SK-N-SH (cell line): Measurements from ENCODE around the gene TUBB3. TPM values are rescaled to one million over a fixed set of nuclear protein-coding genes. Genes with fewer than 3 reads are reported as not detected.

Source experiments
- CTCF ChIA-PET: fragments of 300-600, 350-600 bp; formaldehyde crosslinking; extraction: SDS; loops from one replicate; lab custom pipeline; 2021; lab: Yijun Ruan, JAX
- POLR2A ChIA-PET: fragments of 350-600 bp; sonication (Branson Sonifier 250); formaldehyde crosslinking; extraction: SDS; loops from one replicate; lab custom pipeline; 2020; ENCODE audit warnings: antibody characterized with exemption, inconsistent platforms; lab: Yijun Ruan, JAX
- DNase-seq: peaks from one replicate; pipeline ENCODE4 v3.0.0; 2012
- H2AFZ ChIP-seq: fragments of 200-600 bp; sonication (generic); 2 replicates; pipeline ENCODE4 v1.8.1; 2016; ENCODE audit warnings: antibody characterized with exemption, mild to moderate bottlenecking, low read depth
- H3F3A ChIP-seq: fragments of 200-600 bp; sonication (generic); replicated peaks from 2 replicates; pipeline ENCODE3; 2016; ENCODE audit warnings: antibody characterized with exemption, mild to moderate bottlenecking; ENCODE audit not compliant: insufficient read depth
- H3K27ac ChIP-seq, 2 experiments: fragments of 200-500 bp in 1 of 2; fragments of 200-600 bp in 1 of 2; sonication (Bioruptor generic) in 1 of 2; sonication (generic), shearing (Covaris generic) in 1 of 2; 2 replicates each; pipeline versions ENCODE4 v1.5.1 to v1.6.1; 2014 to 2016; ENCODE audit warnings: low read depth in 2 of 2, inconsistent platforms in 1 of 2, low read length in 1 of 2, mild to moderate bottlenecking in 1 of 2, mixed read lengths in 1 of 2
- H3K27me3 ChIP-seq: fragments of 200-600 bp; sonication (generic), shearing (Covaris generic); 2 replicates; pipeline ENCODE4 v1.6.1; 2016; ENCODE audit warnings: mixed run types; ENCODE audit not compliant: insufficient read depth
- H3K36me3 ChIP-seq, 2 experiments: fragments of 200-500 bp in 1 of 2; fragments of 200-600 bp in 1 of 2; sonication (Bioruptor generic) in 1 of 2; sonication (generic) in 1 of 2; replicated peaks in 1 of 2; 2 replicates each; pipeline versions ENCODE3 to v1.5.1; 2014 to 2016; ENCODE audit warnings: low read length in 1 of 2, mild to moderate bottlenecking in 1 of 2; ENCODE audit not compliant: insufficient read depth in 2 of 2, control insufficient read depth in 1 of 2
- H3K4me1 ChIP-seq, 2 experiments: fragments of 200-500 bp in 1 of 2; fragments of 200-600 bp in 1 of 2; sonication (Bioruptor generic) in 1 of 2; sonication (generic), shearing (Covaris generic) in 1 of 2; 2 replicates each; pipeline versions ENCODE4 v1.5.1 to v1.6.1; 2014 to 2016; ENCODE audit warnings: low read depth in 1 of 2, low read length in 1 of 2, mixed run types in 1 of 2; ENCODE audit not compliant: insufficient read depth in 2 of 2, control insufficient read depth in 1 of 2
- H3K4me2 ChIP-seq: fragments of 200-600 bp; sonication (generic), shearing (Covaris generic); 2 replicates; pipeline ENCODE4 v1.6.1; 2017; ENCODE audit warnings: mixed run types
- H3K4me3 ChIP-seq, 2 experiments: fragments of 200-500 bp in 1 of 2; fragments of 200-600 bp in 1 of 2; sonication (Bioruptor generic) in 1 of 2; sonication (generic), shearing (Covaris generic) in 1 of 2; 2 replicates each; pipeline versions ENCODE4 v1.5.1 to v1.8.1; 2014 to 2016; ENCODE audit warnings: low read depth in 2 of 2, inconsistent platforms in 1 of 2, low read length in 1 of 2, mild to moderate bottlenecking in 1 of 2, mixed read lengths in 1 of 2, moderate library complexity in 1 of 2
- H3K79me2 ChIP-seq: fragments of 200-600 bp; sonication (generic); 2 replicates; pipeline ENCODE4 v1.8.1; 2017; ENCODE audit warnings: mild to moderate bottlenecking; ENCODE audit not compliant: insufficient read depth
- H3K9ac ChIP-seq: fragments of 200-600 bp; sonication (generic); 2 replicates; pipeline ENCODE4 v1.6.1; 2017; ENCODE audit warnings: mixed run types
- H3K9me2 ChIP-seq: fragments of 200-600 bp; sonication (generic); 2 replicates; pipeline ENCODE4 v1.6.1; 2017; ENCODE audit warnings: mixed run types
- H3K9me3 ChIP-seq: fragments of 200-600 bp; sonication (generic); 2 replicates; pipeline ENCODE4 v1.6.1; 2017; ENCODE audit warnings: mixed run types, mild to moderate bottlenecking, moderate library complexity
- H4K20me1 ChIP-seq: fragments of 200-600 bp; sonication (generic); 2 replicates; pipeline ENCODE4 v1.6.1; 2017; ENCODE audit warnings: mild to moderate bottlenecking, mixed run types; ENCODE audit not compliant: insufficient read depth
- CTCF ChIP-seq: fragments of 200-600 bp; sonication (generic); IDR thresholded peaks from 2 replicates; pipeline ENCODE4 v1.6.1; 2017; ENCODE audit warnings: antibody characterized with exemption, mild to moderate bottlenecking, moderate library complexity
- FOSL2 ChIP-seq: IDR thresholded peaks from 2 replicates; pipeline ENCODE4 v1.4.0; 2012; ENCODE audit warnings: low read depth, mild to moderate bottlenecking, moderate library complexity, borderline replicate concordance
- FOXM1 ChIP-seq: IDR thresholded peaks from 2 replicates; pipeline ENCODE4 v1.4.0; 2012; ENCODE audit warnings: low read depth, mild to moderate bottlenecking
- IRF3 ChIP-seq: fragments of 150-350 bp; IDR thresholded peaks from 2 replicates; pipeline ENCODE4 v1.6.1; 2016; ENCODE audit warnings: mild to moderate bottlenecking, low read depth, low read length
- MAX ChIP-seq: IDR thresholded peaks from 2 replicates; pipeline ENCODE4 v1.4.0; 2012; ENCODE audit warnings: low read depth
- MXI1 ChIP-seq: IDR thresholded peaks from 2 replicates; pipeline ENCODE4 v1.6.1; 2012; ENCODE audit warnings: mild to moderate bottlenecking, low read depth, low read length, improper control_type of control experiment
- NFIC ChIP-seq: IDR thresholded peaks from 2 replicates; pipeline ENCODE4 v1.4.0; 2012; ENCODE audit warnings: borderline replicate concordance
- RAD21 ChIP-seq: IDR thresholded peaks from 2 replicates; pipeline ENCODE4 v1.6.1; 2012; ENCODE audit warnings: mild to moderate bottlenecking, low read length
- RFX5 ChIP-seq: IDR thresholded peaks from 2 replicates; pipeline ENCODE4 v1.6.1; 2012; ENCODE audit warnings: mild to moderate bottlenecking, improper control_type of control experiment, low read length
- RXRA ChIP-seq: IDR thresholded peaks from 2 replicates; pipeline ENCODE4 v1.4.0; 2012; ENCODE audit warnings: low read depth, mild to moderate bottlenecking, borderline replicate concordance
- SIN3A ChIP-seq: IDR thresholded peaks from 2 replicates; pipeline ENCODE4 v1.6.1; 2012; ENCODE audit warnings: low read depth, mild to moderate bottlenecking, low read length, moderate library complexity, borderline replicate concordance
- TAF1 ChIP-seq: IDR thresholded peaks from 2 replicates; pipeline ENCODE4 v1.6.1; 2012; ENCODE audit warnings: low read depth, mild to moderate bottlenecking, low read length, moderate library complexity, borderline replicate concordance
- YY1 ChIP-seq: IDR thresholded peaks from 2 replicates; pipeline ENCODE4 v1.4.0; 2012; ENCODE audit warnings: low read depth, mild to moderate bottlenecking
- WGBS: methylation state at CpG from one replicate; pipeline ENCODE4 v1.1.6; 2017; ENCODE audit warnings: low lambda C conversion rate; 5-methylcytosine and 5-hydroxymethylcytosine counted together
- polyA plus RNA-seq, 3 experiments: library from polyadenylated mRNA; depleted of rRNA; stranded (reverse); fragments of >200 nt; gene quantifications; 2 replicates each; pipeline ENCODE4 v1.2.3, GENCODE V29; 2012
- TF ChIP-seq, protein P1 (sequence below): fragments of 150-350 bp; IDR thresholded peaks from 2 replicates; pipeline ENCODE4 v1.6.1; 2017; ENCODE audit warnings: antibody characterized with exemption, low read length, low read depth, borderline replicate concordance

Gene TUBB3
- polyA plus RNA-seq, 1 of the 3 experiments (the other 2 are of a cell fraction) = 428 TPM

GRCh38 chr16:89922477-89922883, 662 bp upstream of the TUBB3 start (continued):
- TF ChIP-seq MAX = peak; percentile 77
- no peak for TF ChIP-seq RXRA
- 0 out of 2 replicates have a peak, but pooled peaks have one; percentile 35 for TF ChIP-seq NFIC
- no peak for TF ChIP-seq RAD21
- TF ChIP-seq FOSL2 = peak; percentile 92
- TF ChIP-seq CTCF = no peak
- TF ChIP-seq FOXM1 = 0 out of 2 replicates have a peak, but pooled peaks have one; percentile 22
- TF ChIP-seq SIN3A = peak; percentile 58; the same call in 1 of the 2 replicates
- no peak for TF ChIP-seq RFX5
- no peak for TF ChIP-seq YY1
- TF ChIP-seq, protein P1, sequence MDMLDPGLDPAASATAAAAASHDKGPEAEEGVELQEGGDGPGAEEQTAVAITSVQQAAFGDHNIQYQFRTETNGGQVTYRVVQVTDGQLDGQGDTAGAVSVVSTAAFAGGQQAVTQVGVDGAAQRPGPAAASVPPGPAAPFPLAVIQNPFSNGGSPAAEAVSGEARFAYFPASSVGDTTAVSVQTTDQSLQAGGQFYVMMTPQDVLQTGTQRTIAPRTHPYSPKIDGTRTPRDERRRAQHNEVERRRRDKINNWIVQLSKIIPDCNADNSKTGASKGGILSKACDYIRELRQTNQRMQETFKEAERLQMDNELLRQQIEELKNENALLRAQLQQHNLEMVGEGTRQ = no peak

DNA sequence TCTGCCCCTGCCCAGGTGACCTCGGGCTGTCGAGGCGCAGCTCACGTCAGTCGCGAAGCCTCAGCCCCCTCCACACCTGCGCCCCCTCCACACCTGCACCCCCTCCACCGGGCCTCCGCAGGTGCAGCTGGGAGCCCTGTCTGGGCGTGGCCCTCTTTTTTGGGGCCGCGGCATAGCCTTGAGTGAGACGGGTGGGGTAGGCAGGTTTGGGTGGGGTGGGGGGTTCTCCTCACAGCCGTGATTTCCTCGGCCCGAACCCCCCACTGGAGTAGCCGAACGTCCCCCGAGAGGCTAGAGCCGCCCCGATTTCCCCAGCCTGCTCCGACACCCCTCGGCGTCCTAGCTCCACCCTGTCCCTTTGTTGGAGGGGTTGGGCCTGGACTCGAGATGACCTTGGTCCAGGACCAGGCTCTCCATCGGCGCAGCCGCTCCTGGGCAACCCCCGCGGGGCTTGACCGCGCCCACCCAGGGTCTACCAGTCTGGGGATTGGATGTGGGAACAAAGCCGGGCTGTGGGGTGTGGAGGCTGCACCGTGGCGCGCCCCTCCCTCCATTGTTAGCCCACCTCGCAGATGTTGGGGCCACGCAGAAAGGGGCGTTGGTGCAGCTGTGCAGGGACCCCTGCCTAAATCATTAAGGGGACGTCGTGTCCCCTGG, 626 bp downstream of the TUBB3 start:
- Histone ChIP-seq H4K20me1 (peaks cover 53% of the 10 kb centered on the region), H3K4me2 (peak overlapping the region; percentile 94), H3K27me3 (no peaks in the 10 kb centered on the region), H3K9me3 (no peaks in the 10 kb centered on the region), H3F3A (peaks cover 41% of the 10 kb centered on the region), H3K79me2 (peaks cover 59% of the 10 kb centered on the region), H3K4me3 (peak overlapping the region; percentile 83 to 89), H3K27ac (peak overlapping the region; percentile 24 to 78; a peak in 3 of 4 replicates), H3K4me1 (peaks cover 12 to 36% of the 10 kb centered on the region in 2 experiments; a peak in 3 of 4 replicates), H2AFZ (no peak overlapping the region), H3K36me3 (peaks cover 4 to 11% of the 10 kb centered on the region in 2 experiments), H3K9ac (peak overlapping the region; percentile 96), H3K9me2 (no peaks in the 10 kb centered on the region)
- WGBS = 3% methylated on average over 7 of the region's 41 CpGs
- peak; percentile 61 for DNase-seq
- CTCF ChIA-PET = interaction anchor here (1.2 to 6.1 kb wide), 6 partner anchors 14 to 223 kb away, joined by 3 to 53 read pairs (median 4); no protein-coding TSS in a partner anchor
- TF ChIP-seq MXI1 = no peak
- no peak for TF ChIP-seq FOXM1
- no peak for TF ChIP-seq TAF1
- no peak for TF ChIP-seq IRF3
- POLR2A ChIA-PET = interaction anchor here (0.6 to 3.5 kb wide), 11 partner anchors 8 to 218 kb away, joined by 3 to 24 read pairs (median 5); partner anchors contain the start of genes DBNDD1 and TCF25
